ES-I3 (cell line): ENCODE measurements around the gene SRGAP1.
"Not testable (repeated sequence)": the region's sequence is repeated elsewhere in the genome, so short reads cannot be mapped to it uniquely, and the experiment has no call there.

Source experiments
- H3K36me3 ChIP-seq: 2 replicates; pipeline ENCODE4 v1.6.1; 2013; ENCODE audit warnings: mild to moderate bottlenecking, low read length, control low read depth, moderate library complexity; ENCODE audit not compliant: insufficient read depth
- H3K4me1 ChIP-seq: 2 replicates; pipeline ENCODE4 v1.6.1; 2013; ENCODE audit warnings: mild to moderate bottlenecking, control low read depth, low read length; ENCODE audit not compliant: insufficient read depth
- H3K9ac ChIP-seq: 2 replicates; pipeline ENCODE4 v1.6.1; 2013; ENCODE audit warnings: low read depth, mild to moderate bottlenecking, low read length, moderate library complexity
- H3K9me3 ChIP-seq: 2 replicates; pipeline ENCODE4 v1.6.1; 2013; ENCODE audit warnings: mild to moderate bottlenecking, low read length, moderate library complexity; ENCODE audit not compliant: control insufficient read depth, insufficient read depth

The SRGAP1 gene

GRCh38 chr12:64186789-64187188 lies 342.3 kb downstream of the SRGAP1 start:
- H3K9ac ChIP-seq: no peak overlapping the region
- H3K4me1 ChIP-seq: peaks cover 4% of the 10 kb centered on the region; the same call in 1 of the 2 replicates
- peaks cover 3% of the 10 kb centered on the region; the same call in 1 of the 2 replicates for H3K9me3 ChIP-seq
- H3K36me3 ChIP-seq: no peaks in the 10 kb centered on the region

- Histone ChIP-seq H3K4me1 (peaks cover 4% of the 10 kb centered on the region; the same call in 1 of the 2 replicates), H3K36me3 (no peaks in the 10 kb centered on the region), H3K9me3 (peaks cover 3% of the 10 kb centered on the region; the same call in 1 of the 2 replicates), H3K9ac (no peak overlapping the region)
Measured at GRCh38 chr12:64187370-64187769, 342.9 kb downstream of the SRGAP1 start.

GRCh38 chr12:64187794-64188193 lies 343.3 kb downstream of the SRGAP1 start:
- Histone ChIP-seq H3K9me3 (peaks cover 3% of the 10 kb centered on the region; the same call in 1 of the 2 replicates), H3K9ac (no peak overlapping the region), H3K36me3 (no peaks in the 10 kb centered on the region), H3K4me1 (peaks cover 4% of the 10 kb centered on the region; the same call in 1 of the 2 replicates)

DNA sequence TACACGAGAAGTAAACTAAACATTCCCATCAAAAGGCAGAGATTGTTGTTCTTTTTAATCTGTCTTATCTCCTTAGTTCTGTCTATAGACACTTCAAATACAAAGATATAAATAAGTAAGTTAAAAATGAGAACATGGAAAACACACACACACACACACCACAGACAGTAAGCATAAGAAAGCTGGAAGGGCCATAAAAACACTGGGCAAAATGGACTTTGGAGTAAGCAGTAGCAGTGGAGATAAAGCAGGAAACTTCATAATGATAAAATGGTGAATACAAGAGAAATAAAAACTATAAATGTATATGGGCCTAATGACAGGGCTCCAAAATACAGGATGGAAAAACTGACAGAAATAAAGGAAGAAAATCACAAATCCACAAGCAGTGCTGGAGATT lies 345.0 kb downstream of the SRGAP1 start:
- Histone ChIP-seq H3K4me1 (peaks cover 4% of the 10 kb centered on the region; the same call in 1 of the 2 replicates), H3K36me3 (0 out of 2 replicates have a peak, but pooled peaks cover 5% of the 10 kb centered on the region), H3K9ac (no peak overlapping the region), H3K9me3 (peaks cover 3% of the 10 kb centered on the region; the same call in 1 of the 2 replicates)

- 0 out of 2 replicates have a peak, but pooled peaks cover 5% of the 10 kb centered on the region for H3K36me3 ChIP-seq
- H3K4me1 ChIP-seq: peaks cover 5% of the 10 kb centered on the region; the same call in 1 of the 2 replicates
- no peaks in the 10 kb centered on the region for H3K9me3 ChIP-seq
- no peak overlapping the region for H3K9ac ChIP-seq
Measured at GRCh38 chr12:64190140-64190539, 345.6 kb downstream of the SRGAP1 start.

- Histone ChIP-seq H3K36me3 (0 out of 2 replicates have a peak, but pooled peaks cover 5% of the 10 kb centered on the region), H3K9me3 (no peaks in the 10 kb centered on the region), H3K4me1 (0 out of 2 replicates have a peak, but pooled peaks cover 2% of the 10 kb centered on the region), H3K9ac (no peak overlapping the region)
Measured at GRCh38 chr12:64192644-64193444, 348.3 kb downstream of the SRGAP1 start.

- Histone ChIP-seq H3K9ac (no peak overlapping the region), H3K4me1 (0 out of 2 replicates have a peak, but pooled peaks cover 2% of the 10 kb centered on the region), H3K36me3 (0 out of 2 replicates have a peak, but pooled peaks cover 5% of the 10 kb centered on the region), H3K9me3 (no peaks in the 10 kb centered on the region)
Measured at GRCh38 chr12:64193931-64194330, 349.4 kb downstream of the SRGAP1 start.

- no peaks in the 10 kb centered on the region for H3K9me3 ChIP-seq
- H3K4me1 ChIP-seq: 0 out of 2 replicates have a peak, but pooled peaks cover 2% of the 10 kb centered on the region
- H3K36me3 ChIP-seq: 0 out of 2 replicates have a peak, but pooled peaks cover 5% of the 10 kb centered on the region
- no peak overlapping the region for H3K9ac ChIP-seq
Measured at GRCh38 chr12:64194333-64195149, 350.0 kb downstream of the SRGAP1 start.

DNA sequence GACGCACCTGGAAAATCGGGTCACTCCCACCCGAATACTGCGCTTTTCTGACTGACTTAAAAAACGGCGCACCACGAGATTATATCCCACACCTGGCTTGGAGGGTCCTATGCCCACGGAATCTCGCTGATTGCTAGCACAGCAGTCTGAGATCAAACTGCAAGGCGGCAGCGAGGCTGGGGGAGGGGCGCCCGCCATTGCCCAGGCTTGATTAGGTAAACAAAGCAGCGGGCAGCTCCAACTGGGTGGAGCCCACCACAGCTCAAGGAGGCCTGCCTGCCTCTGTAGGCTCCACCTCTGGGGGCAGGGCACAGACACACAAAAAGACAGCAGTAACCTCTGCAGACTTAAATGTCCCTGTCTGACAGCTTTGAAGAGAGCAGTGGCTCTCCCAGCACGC lies 351.3 kb downstream of the SRGAP1 start:
- not testable (repeated sequence) for H3K9me3 ChIP-seq, H3K9ac ChIP-seq, H3K4me1 ChIP-seq, H3K36me3 ChIP-seq

GRCh38 chr12:64203036-64203435 lies 358.5 kb downstream of the SRGAP1 start:
- Histone ChIP-seq H3K9ac (no peak overlapping the region), H3K9me3 (no peaks in the 10 kb centered on the region), H3K36me3 (no peaks in the 10 kb centered on the region; the same call in 1 of the 2 replicates), H3K4me1 (no peaks in the 10 kb centered on the region)

- H3K36me3 ChIP-seq: no peaks in the 10 kb centered on the region; the same call in 1 of the 2 replicates
- no peaks in the 10 kb centered on the region for H3K4me1 ChIP-seq
- H3K9ac ChIP-seq: no peak overlapping the region
- no peaks in the 10 kb centered on the region for H3K9me3 ChIP-seq
Measured at GRCh38 chr12:64203775-64204174, 359.3 kb downstream of the SRGAP1 start.

DNA sequence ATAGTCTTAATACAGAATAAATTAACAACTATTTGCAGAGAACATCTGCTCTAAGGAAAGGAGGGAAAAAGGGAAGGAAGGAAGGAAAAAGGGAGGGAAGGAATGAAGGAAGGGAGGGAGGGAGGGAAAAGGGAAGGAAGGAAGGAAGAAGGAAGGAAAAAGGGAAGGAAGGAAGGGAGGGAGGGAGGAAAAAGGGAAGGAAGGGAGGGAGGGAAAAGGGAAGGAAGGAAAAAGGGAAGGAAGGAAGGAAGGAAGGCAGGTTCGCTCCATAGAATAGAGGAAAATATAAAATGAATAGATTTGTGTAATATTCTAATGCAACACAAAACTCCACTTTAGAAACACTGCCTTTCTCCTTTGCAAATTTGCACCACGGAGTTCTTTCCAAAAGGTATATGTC lies 361.0 kb downstream of the SRGAP1 start:
- H3K9me3 ChIP-seq: no peaks in the 10 kb centered on the region
- no peaks in the 10 kb centered on the region; the same call in 1 of the 2 replicates for H3K36me3 ChIP-seq

GRCh38 chr12:64207453-64207852 lies 363.0 kb downstream of the SRGAP1 start:
- no peaks in the 10 kb centered on the region for H3K9me3 ChIP-seq
- no peak overlapping the region for H3K9ac ChIP-seq
- no peaks in the 10 kb centered on the region; the same call in 1 of the 2 replicates for H3K36me3 ChIP-seq
- H3K4me1 ChIP-seq: no peaks in the 10 kb centered on the region

More for the DNA sequence above, 361.0 kb downstream of the SRGAP1 start:
- H3K9ac ChIP-seq: no peak overlapping the region
- H3K4me1 ChIP-seq: no peaks in the 10 kb centered on the region
